SK-N-MC (cell line): Measurements from ENCODE around the gene C1orf53.

Source experiments
- EZH2 ChIP-seq: fragments of 200-600 bp; sonication (generic); IDR thresholded peaks from one replicate; pipeline ENCODE4 v1.6.1; 2017; ENCODE audit warnings: antibody characterized with exemption
- FOXP2 ChIP-seq: optimal IDR thresholded peaks from 2 replicates; pipeline ENCODE3; 2011; ENCODE audit warnings: mild to moderate bottlenecking, moderate library complexity; ENCODE audit not compliant: insufficient read depth; ENCODE audit errors: extremely low read length, control extremely low read depth
- POLR2AphosphoS5 ChIP-seq: IDR thresholded peaks from 2 replicates; pipeline ENCODE4 v1.6.1; 2012; ENCODE audit warnings: mild to moderate bottlenecking, low read depth, low read length, borderline replicate concordance

GRCh38 chr1:197865809-197866208 is 36.6 kb upstream of the C1orf53 start:
- TF ChIP-seq POLR2AphosphoS5 = no peak
- TF ChIP-seq EZH2 = no peak
- TF ChIP-seq FOXP2 = no peak
